PC-9 (cell line): ENCODE measurements around the gene LYZL6.

ENCODE experiments used
- CTCF ChIP-seq: fragments of 200-600 bp; sonication (generic); conservative IDR thresholded peaks from 2 replicates; pipeline ENCODE4 v1.6.1; 2017; ENCODE audit warnings: mixed run types, antibody characterized with exemption, mild to moderate bottlenecking, moderate library complexity
- EZH2 ChIP-seq: fragments of 200-600 bp; sonication (generic); IDR thresholded peaks from 2 replicates; pipeline ENCODE4 v1.8.0; 2017; ENCODE audit warnings: antibody characterized with exemption, low read depth

- TF ChIP-seq CTCF (no peak), EZH2 (no peak)
Measured at GRCh38 chr17:35903451-35903850, 40.1 kb downstream of the LYZL6 start.
